H9 (cell line): ENCODE measurements around the gene FAM219A. TPM values are rescaled to one million over a fixed set of nuclear protein-coding genes. Genes with fewer than 3 reads are reported as not detected.

Experiments
- DNase-seq: peaks from one replicate; pipeline ENCODE4 v3.0.0-alpha.2; 2017
- H2AFZ ChIP-seq: one replicate; pipeline ENCODE4 v1.6.1; 2013; ENCODE audit warnings: mild to moderate bottlenecking, low read length, control low read depth, moderate library complexity
- H2AK5ac ChIP-seq: 2 replicates; pipeline ENCODE4 v1.6.1; 2013; ENCODE audit warnings: low read length, control low read depth, mixed read lengths; ENCODE audit not compliant: insufficient read length
- H2BK120ac ChIP-seq: one replicate; pipeline ENCODE4 v1.6.1; 2013; ENCODE audit warnings: low read depth, mild to moderate bottlenecking, low read length, control low read depth, inconsistent platforms; ENCODE audit not compliant: poor library complexity, severe bottlenecking
- H2BK12ac ChIP-seq: 2 replicates; pipeline ENCODE4 v1.6.1; 2013; ENCODE audit warnings: low read length, control low read depth, mixed read lengths, low read depth; ENCODE audit not compliant: insufficient read length
- H2BK15ac ChIP-seq: 2 replicates; pipeline ENCODE4 v1.6.1; 2013; ENCODE audit warnings: low read depth, low read length, control low read depth
- H2BK20ac ChIP-seq: one replicate; pipeline ENCODE4 v1.6.1; 2013; ENCODE audit warnings: low read depth, mild to moderate bottlenecking, low read length, control low read depth, inconsistent platforms; ENCODE audit not compliant: poor library complexity, severe bottlenecking
- H2BK5ac ChIP-seq: 2 replicates; pipeline ENCODE4 v1.6.1; 2013; ENCODE audit warnings: low read length, control low read depth, mixed read lengths; ENCODE audit not compliant: insufficient read length
- H3K14ac ChIP-seq: 2 replicates; pipeline ENCODE4 v1.6.1; 2013; ENCODE audit warnings: low read length, control low read depth; ENCODE audit not compliant: insufficient read depth
- H3K18ac ChIP-seq: 2 replicates; pipeline ENCODE4 v1.6.1; 2013; ENCODE audit warnings: low read depth, mild to moderate bottlenecking, mixed read lengths, low read length, control low read depth; ENCODE audit not compliant: insufficient read length
- H3K23ac ChIP-seq: 2 replicates; pipeline ENCODE4 v1.6.1; 2013; ENCODE audit warnings: low read length, control low read depth, mixed read lengths, low read depth; ENCODE audit not compliant: insufficient read length
- H3K23me2 ChIP-seq: 2 replicates; pipeline ENCODE4 v1.6.1; 2013; ENCODE audit warnings: low read depth, mild to moderate bottlenecking, mixed read lengths, low read length, control low read depth; ENCODE audit not compliant: insufficient read length, poor library complexity, severe bottlenecking
- H3K27ac ChIP-seq: 2 replicates; pipeline ENCODE4 v1.5.1; 2013; ENCODE audit warnings: low read length, control low read depth, mixed read lengths, low read depth; ENCODE audit not compliant: insufficient read length
- H3K27me3 ChIP-seq: 2 replicates; pipeline ENCODE4 v1.6.1; 2013; ENCODE audit warnings: low read length, control low read depth, inconsistent platforms; ENCODE audit not compliant: insufficient read depth
- H3K4ac ChIP-seq: 2 replicates; pipeline ENCODE4 v1.6.1; 2013; ENCODE audit warnings: low read depth, mild to moderate bottlenecking, control low read depth, inconsistent platforms, low read length, moderate library complexity
- H3K4me1 ChIP-seq: 2 replicates; pipeline ENCODE4 v1.6.1; 2013; ENCODE audit warnings: low read length, control low read depth, inconsistent platforms; ENCODE audit not compliant: insufficient read depth
- H3K4me2 ChIP-seq: 2 replicates; pipeline ENCODE4 v1.6.1; 2013; ENCODE audit warnings: low read length, control low read depth, mixed read lengths; ENCODE audit not compliant: insufficient read length, insufficient read depth
- H3K56ac ChIP-seq: 2 replicates; pipeline ENCODE4 v1.6.1; 2013; ENCODE audit warnings: low read depth, mild to moderate bottlenecking, mixed read lengths, low read length, control low read depth; ENCODE audit not compliant: insufficient read length
- H3K79me1 ChIP-seq: 2 replicates; pipeline ENCODE4 v1.6.1; 2013; ENCODE audit warnings: low read depth, mild to moderate bottlenecking, moderate library complexity, low read length, control low read depth, inconsistent platforms; ENCODE audit not compliant: insufficient read depth, poor library complexity, severe bottlenecking
- H3K79me2 ChIP-seq: 2 replicates; pipeline ENCODE4 v1.6.1; 2013; ENCODE audit warnings: low read length, control low read depth, inconsistent platforms; ENCODE audit not compliant: insufficient read depth
- H3K9ac ChIP-seq: 2 replicates; pipeline ENCODE4 v1.6.1; 2013; ENCODE audit warnings: low read length, control low read depth, mixed read lengths; ENCODE audit not compliant: insufficient read length; ENCODE audit errors: extremely low read depth
- H3K9me3 ChIP-seq: one replicate; pipeline ENCODE4 v1.6.1; 2013; ENCODE audit warnings: low read depth, low read length, inconsistent platforms; ENCODE audit not compliant: control insufficient read depth
- H3T11ph ChIP-seq: one replicate; pipeline ENCODE4 v1.6.1; 2013; ENCODE audit warnings: mild to moderate bottlenecking, low read length, control low read depth, inconsistent platforms
- H4K20me1 ChIP-seq: one replicate; pipeline ENCODE4 v1.6.1; 2013; ENCODE audit not compliant: control insufficient read depth, insufficient read length, insufficient read depth
- H4K5ac ChIP-seq: 2 replicates; pipeline ENCODE4 v1.6.1; 2013; ENCODE audit warnings: low read depth, mild to moderate bottlenecking, mixed read lengths, low read length, control low read depth; ENCODE audit not compliant: insufficient read length
- H4K8ac ChIP-seq: replicated peaks from 2 replicates; pipeline ENCODE4 v1.6.1; 2013; ENCODE audit warnings: low read length, control low read depth, mixed read lengths, low read depth; ENCODE audit not compliant: insufficient read length
- H4K91ac ChIP-seq: 2 replicates; pipeline ENCODE4 v1.6.1; 2013; ENCODE audit warnings: low read depth, mild to moderate bottlenecking, moderate library complexity, mixed read lengths, low read length, control low read depth; ENCODE audit not compliant: insufficient read length
- H3K27ac Mint-ChIP-seq, 3 experiments: 2 replicates in 2 of 3; 3 replicates in 1 of 3; pipeline ENCODE4 v1.8.0; 2020 to 2021; ENCODE audit warnings: mixed read lengths in 3 of 3, mild to moderate bottlenecking in 1 of 3, moderate library complexity in 1 of 3
- H3K27me3 Mint-ChIP-seq: 2 replicates; pipeline ENCODE4 v1.8.0; 2021; ENCODE audit warnings: low read depth, mild to moderate bottlenecking, moderate library complexity, mixed read lengths
- H3K36me3 Mint-ChIP-seq, 3 experiments: 2 replicates in 2 of 3; 3 replicates in 1 of 3; pipeline ENCODE4 v1.8.0; 2020 to 2021; ENCODE audit warnings: low read depth in 3 of 3, mixed read lengths in 3 of 3; ENCODE audit not compliant: insufficient read depth in 1 of 3
- H3K4me1 Mint-ChIP-seq, 2 experiments: 2 replicates each; pipeline ENCODE4 v1.8.0; 2020; ENCODE audit warnings: mixed read lengths in 2 of 2
- H3K4me3 Mint-ChIP-seq, 2 experiments: 2 replicates in 1 of 2; 3 replicates in 1 of 2; pipeline ENCODE4 v1.8.0; 2020 to 2021; ENCODE audit warnings: mild to moderate bottlenecking in 2 of 2, mixed read lengths in 2 of 2, moderate library complexity in 1 of 2
- H3K9me3 Mint-ChIP-seq, 2 experiments: 2 replicates in 1 of 2; 3 replicates in 1 of 2; pipeline ENCODE4 v1.8.0; 2020; ENCODE audit warnings: mild to moderate bottlenecking in 2 of 2, mixed read lengths in 2 of 2, moderate library complexity in 1 of 2
- WGBS: extraction: QIAGEN DNeasy Blood & Tissue Kit; methylation state at CpG from one replicate; pipeline ENCODE4 v1.1.7; 2013; ENCODE audit warnings: missing lambda C conversion rate, low lambda C conversion rate, mixed read lengths; ENCODE audit not compliant: insufficient read length; ENCODE audit errors: extremely low coverage; 5-methylcytosine and 5-hydroxymethylcytosine counted together
- total RNA-seq: library from RNA; stranded (reverse); gene quantifications from 2 replicates; pipeline ENCODE4 v1.2.1, GENCODE V29; 2021
- TF ChIP-seq, protein P1 (sequence below): fragments of 200-600 bp; sonication (generic); conservative IDR thresholded peaks from 3 replicates; pipeline ENCODE4 v1.8.0; 2021; ENCODE audit warnings: antibody characterized with exemption, mild to moderate bottlenecking

FAM219A gene
- total RNA-seq, 1 experiment from 2014 or later: 16.7 TPM

- Mint-ChIP-seq H3K4me1 (no peaks in the 10 kb centered on the region), H3K36me3 (no peaks in the 10 kb centered on the region), H3K27ac (no peak overlapping the region), H3K4me3 (no peak overlapping the region), H3K27me3 (peaks cover 31% of the 10 kb centered on the region), H3K9me3 (no peaks in the 10 kb centered on the region)
- no peak overlapping the region for H3K14ac ChIP-seq
- H3K18ac ChIP-seq: no peak overlapping the region
- no peak overlapping the region for H3K9ac ChIP-seq
- no peaks in the 10 kb centered on the region for H4K20me1 ChIP-seq
- WGBS: no CpG with 5 or more reads among the region's 4 CpGs
- no peak overlapping the region for H3K56ac ChIP-seq
- no peak overlapping the region for H2BK5ac ChIP-seq
- H2BK20ac ChIP-seq: no peak overlapping the region
- no peak overlapping the region for H3K27ac ChIP-seq
- H3K79me2 ChIP-seq: no peaks in the 10 kb centered on the region
- H3K27me3 ChIP-seq: no peaks in the 10 kb centered on the region
- H3T11ph ChIP-seq: no peak overlapping the region
- H2BK15ac ChIP-seq: no peak overlapping the region
- no peak overlapping the region for H2BK12ac ChIP-seq
- H4K91ac ChIP-seq: no peak overlapping the region
- no peak overlapping the region for H3K4ac ChIP-seq
- H3K79me1 ChIP-seq: no peaks in the 10 kb centered on the region
- no peaks in the 10 kb centered on the region for H3K4me1 ChIP-seq
- TF ChIP-seq, protein P1, sequence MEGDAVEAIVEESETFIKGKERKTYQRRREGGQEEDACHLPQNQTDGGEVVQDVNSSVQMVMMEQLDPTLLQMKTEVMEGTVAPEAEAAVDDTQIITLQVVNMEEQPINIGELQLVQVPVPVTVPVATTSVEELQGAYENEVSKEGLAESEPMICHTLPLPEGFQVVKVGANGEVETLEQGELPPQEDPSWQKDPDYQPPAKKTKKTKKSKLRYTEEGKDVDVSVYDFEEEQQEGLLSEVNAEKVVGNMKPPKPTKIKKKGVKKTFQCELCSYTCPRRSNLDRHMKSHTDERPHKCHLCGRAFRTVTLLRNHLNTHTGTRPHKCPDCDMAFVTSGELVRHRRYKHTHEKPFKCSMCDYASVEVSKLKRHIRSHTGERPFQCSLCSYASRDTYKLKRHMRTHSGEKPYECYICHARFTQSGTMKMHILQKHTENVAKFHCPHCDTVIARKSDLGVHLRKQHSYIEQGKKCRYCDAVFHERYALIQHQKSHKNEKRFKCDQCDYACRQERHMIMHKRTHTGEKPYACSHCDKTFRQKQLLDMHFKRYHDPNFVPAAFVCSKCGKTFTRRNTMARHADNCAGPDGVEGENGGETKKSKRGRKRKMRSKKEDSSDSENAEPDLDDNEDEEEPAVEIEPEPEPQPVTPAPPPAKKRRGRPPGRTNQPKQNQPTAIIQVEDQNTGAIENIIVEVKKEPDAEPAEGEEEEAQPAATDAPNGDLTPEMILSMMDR: no peak
- H2AK5ac ChIP-seq: no peak overlapping the region
- no peak overlapping the region for H3K23ac ChIP-seq
- H3K23me2 ChIP-seq: no peaks in the 10 kb centered on the region
- no peak overlapping the region for H4K5ac ChIP-seq
- no peak overlapping the region for H4K8ac ChIP-seq
- peak; percentile 14 for DNase-seq
- no peak overlapping the region for H2AFZ ChIP-seq
- H2BK120ac ChIP-seq: no peak overlapping the region
- no peaks in the 10 kb centered on the region for H3K9me3 ChIP-seq
- no peak overlapping the region for H3K4me2 ChIP-seq
Measured at GRCh38 chr9:34387239-34387638, 71.1 kb downstream of the FAM219A start.
